PC-3 (cell line): ENCODE data around the gene AP3B1. TPM values are rescaled to one million over a fixed set of nuclear protein-coding genes. Genes with fewer than 3 reads are reported as not detected.

Experiments used
- ATAC-seq: fragments of 200-7000 bp; cut with Tn5 transposase; 2 replicates; pipeline ENCODE4 v1.9.1; 2020; ENCODE audit warnings: mild to moderate bottlenecking, moderate library complexity
- BruUV-seq: library from RNA; stranded (reverse); fragments of 400-500 nt; replicated peaks from 2 replicates; lab custom pipeline; 2021; lab: Mats Ljungman, UMichigan
- CTCF ChIA-PET: fragments of 300-600 bp; sonication (Branson Sonifier 250); formaldehyde crosslinking; loops from one replicate; lab custom pipeline; 2022; ENCODE audit warnings: antibody characterized with exemption; lab: Charles Lee
- POLR2A ChIA-PET: fragments of 300-600 bp; sonication (Branson Sonifier 250); formaldehyde crosslinking; loops from one replicate; lab custom pipeline; 2022; ENCODE audit warnings: antibody characterized with exemption; ENCODE audit not compliant: unreplicated experiment; lab: Charles Lee
- DNase-seq: peaks from one replicate; pipeline ENCODE4 v3.0.0-alpha.2; 2015
- H2AFZ ChIP-seq: fragments of 300-600 bp; sonication (generic); 2 replicates; pipeline ENCODE4 v1.6.0; 2016; ENCODE audit warnings: antibody characterized with exemption, low read length
- H3F3A ChIP-seq: fragments of 300-600 bp; sonication (generic); one replicate; pipeline ENCODE4 v1.6.0; 2017; ENCODE audit warnings: antibody characterized with exemption, low read length, control low read depth, mild to moderate bottlenecking; ENCODE audit not compliant: unreplicated experiment
- H3K27ac ChIP-seq: fragments of 300-600 bp; sonication (generic); 2 replicates; pipeline ENCODE4 v1.5.1; 2016; ENCODE audit warnings: mild to moderate bottlenecking, low read length
- H3K27me3 ChIP-seq: fragments of 300-600 bp; sonication (generic); 2 replicates; pipeline ENCODE4 v1.6.1; 2016; ENCODE audit warnings: low read length, mixed read lengths
- H3K36me3 ChIP-seq: fragments of 300-600 bp; sonication (generic); 2 replicates; pipeline ENCODE4 v1.6.1; 2016; ENCODE audit warnings: low read depth, mixed run types, low read length, mixed read lengths
- H3K4me1 ChIP-seq: fragments of 300-600 bp; sonication (generic); 2 replicates; pipeline ENCODE4 v1.5.1; 2016; ENCODE audit warnings: low read length; ENCODE audit not compliant: insufficient read depth
- H3K4me2 ChIP-seq: fragments of 300-600 bp; sonication (generic); 2 replicates; pipeline ENCODE4 v1.6.0; 2016; ENCODE audit warnings: low read length
- H3K4me3 ChIP-seq: fragments of 300-600 bp; sonication (generic); 2 replicates; pipeline ENCODE4 v1.5.1; 2016; ENCODE audit warnings: mild to moderate bottlenecking, low read length, mixed read lengths
- H3K79me2 ChIP-seq: fragments of 300-600 bp; sonication (generic); 2 replicates; pipeline ENCODE4 v1.6.1; 2017; ENCODE audit warnings: low read length, mixed read lengths
- H3K9ac ChIP-seq: fragments of 300-600 bp; sonication (generic); 2 replicates; pipeline ENCODE4 v1.6.0; 2016; ENCODE audit warnings: mild to moderate bottlenecking, low read length
- H3K9me2 ChIP-seq: fragments of 300-600 bp; sonication (generic); replicated peaks from 2 replicates; pipeline ENCODE4 v1.6.1; 2016; ENCODE audit warnings: mixed run types, low read length, mixed read lengths
- H3K9me3 ChIP-seq: fragments of 300-600 bp; sonication (generic); 2 replicates; pipeline ENCODE4 v1.6.1; 2016; ENCODE audit warnings: low read length, mixed read lengths
- H4K20me1 ChIP-seq: fragments of 300-600 bp; sonication (generic); 2 replicates; pipeline ENCODE4 v1.6.1; 2016; ENCODE audit warnings: low read length, mixed read lengths
- CTCF ChIP-seq: fragments of 300-600 bp; sonication (generic); conservative IDR thresholded peaks from 2 replicates; pipeline ENCODE4 v1.5.1; 2017; ENCODE audit warnings: antibody characterized with exemption, low read depth, mild to moderate bottlenecking, low read length
- EZH2 ChIP-seq: fragments of 300-600 bp; sonication (generic); IDR thresholded peaks from one replicate; pipeline ENCODE4 v1.6.1; 2017; ENCODE audit warnings: antibody characterized with exemption, mild to moderate bottlenecking, low read length; ENCODE audit not compliant: unreplicated experiment
- EZH2phosphoT487 ChIP-seq: fragments of 300-600 bp; sonication (generic); IDR thresholded peaks from 2 replicates; pipeline ENCODE4 v1.6.1; 2018; ENCODE audit warnings: mild to moderate bottlenecking, antibody characterized with exemption, low read length, borderline replicate concordance
- intact Hi-C: fragments of 100-400 bp; cut with micrococcal nuclease; formaldehyde crosslinking; loops from 2 replicates; pipeline ENCODE4 v1.9.0; 2023
- total RNA-seq: library from RNA; depleted of rRNA; stranded (reverse); fragments of >200 nt; gene quantifications from 2 replicates; pipeline ENCODE4 v1.2.3, GENCODE V29; 2014

AP3B1 gene
- total RNA-seq, 1 experiment from 2014 or later = 25.7 TPM

GRCh38 chr5:78308703-78309102 lies 14.2 kb upstream of the AP3B1 start:
- Histone ChIP-seq H3K9me3 (no peaks in the 10 kb centered on the region), H3K36me3 (no peaks in the 10 kb centered on the region), H3K9me2 (no peaks in the 10 kb centered on the region), H3K27ac (no peak overlapping the region), H3K4me3 (no peak overlapping the region), H2AFZ (no peak overlapping the region), H3K4me1 (no peaks in the 10 kb centered on the region), H4K20me1 (no peaks in the 10 kb centered on the region), H3K27me3 (no peaks in the 10 kb centered on the region), H3K79me2 (no peaks in the 10 kb centered on the region), H3K9ac (no peak overlapping the region), H3F3A (no peaks in the 10 kb centered on the region), H3K4me2 (no peak overlapping the region)
- intact Hi-C loops = no loop called here
- BruUV-seq = no TSS peak
- POLR2A ChIA-PET = no interaction called here
- DNase-seq = no peak
- TF ChIP-seq EZH2phosphoT487 (no peak), EZH2 (no peak), CTCF (no peak)
- no peak for ATAC-seq
- CTCF ChIA-PET = no interaction called here

- Histone ChIP-seq H3K27me3 (no peaks in the 10 kb centered on the region), H3F3A (no peaks in the 10 kb centered on the region), H3K9ac (no peak overlapping the region), H3K4me1 (no peaks in the 10 kb centered on the region), H4K20me1 (no peaks in the 10 kb centered on the region), H3K4me2 (no peak overlapping the region), H3K9me3 (no peaks in the 10 kb centered on the region), H3K9me2 (no peaks in the 10 kb centered on the region), H3K79me2 (no peaks in the 10 kb centered on the region), H2AFZ (no peak overlapping the region), H3K27ac (no peak overlapping the region), H3K36me3 (no peaks in the 10 kb centered on the region), H3K4me3 (no peak overlapping the region)
- ChIA-PET CTCF (interaction anchor here (0.6 kb wide), 2 partner anchors 40 to 66 kb away, joined by 3 read pairs; no protein-coding TSS in a partner anchor), POLR2A (no interaction called here)
- no TSS peak for BruUV-seq
- TF ChIP-seq EZH2 (no peak), CTCF (peak; percentile 54), EZH2phosphoT487 (no peak)
- intact Hi-C loops = no loop called here
- 0 out of 2 replicates have a peak, but pooled peaks have one; percentile 24 for ATAC-seq
- peak; percentile 42 for DNase-seq
Observed at GRCh38 chr5:78300464-78301045, 6.1 kb upstream of the AP3B1 start.
